ENCODE results near the gene NAA38.
"Not testable (repeated sequence)": the region's sequence is repeated elsewhere in the genome, so short reads cannot be mapped to it uniquely, and the experiment has no call there.

The NAA38 gene

GRCh38 chr17:7823581-7824001 is 33.8 kb downstream of the NAA38 start:
- Histone ChIP-seq H3K27me3 (ENCODE audit: low read depth) (no peaks in the 10 kb centered on the region), H3K4me1 (peaks cover 12% of the 10 kb centered on the region), H3K4me3 (no peak overlapping the region), H3K9me3 (no peaks in the 10 kb centered on the region), H3K36me3 (replicated peaks) (no peaks in the 10 kb centered on the region)
- no peak for DNase-seq (ENCODE audit: low spot score in 2 of 2)
- in situ Hi-C loops (cut with MboI; ENCODE audit: low sequenced_read_pairs) = no loop called here

- in situ Hi-C loops (cut with MboI; ENCODE audit: low sequenced_read_pairs) = no loop called here
- no peak for DNase-seq (ENCODE audit: low spot score in 2 of 2)
- Histone ChIP-seq H3K4me3 (no peak overlapping the region), H3K9me3 (no peaks in the 10 kb centered on the region), H3K27me3 (ENCODE audit: low read depth) (no peaks in the 10 kb centered on the region), H3K36me3 (replicated peaks) (no peaks in the 10 kb centered on the region), H3K4me1 (peaks cover 11% of the 10 kb centered on the region)
Observed at GRCh38 chr17:7822126-7822525, 35.2 kb downstream of the NAA38 start.

- H3K4me1 ChIP-seq = no peaks in the 10 kb centered on the region
- no peak for DNase-seq (ENCODE audit: low spot score in 2 of 2)
- H3K9me3 ChIP-seq = no peaks in the 10 kb centered on the region
- in situ Hi-C loops (cut with MboI; ENCODE audit: low sequenced_read_pairs) = no loop called here
- no peak overlapping the region for H3K4me3 ChIP-seq
- H3K27me3 ChIP-seq (ENCODE audit: low read depth) = no peaks in the 10 kb centered on the region
- no peaks in the 10 kb centered on the region for H3K36me3 ChIP-seq (replicated peaks)
Observed at GRCh38 chr17:7820231-7820630, 37.1 kb downstream of the NAA38 start.

- Histone ChIP-seq H3K4me1 (no peaks in the 10 kb centered on the region), H3K4me3 (no peak overlapping the region), H3K9me3 (no peaks in the 10 kb centered on the region), H3K27me3 (ENCODE audit: low read depth) (no peaks in the 10 kb centered on the region), H3K36me3 (replicated peaks) (no peaks in the 10 kb centered on the region)
- DNase-seq (ENCODE audit: low spot score in 2 of 2) = no peak
- in situ Hi-C loops (cut with MboI; ENCODE audit: low sequenced_read_pairs) = no loop called here
Observed at GRCh38 chr17:7818746-7819645, 38.4 kb downstream of the NAA38 start.

- Histone ChIP-seq H3K27me3 (ENCODE audit: low read depth) (no peaks in the 10 kb centered on the region), H3K4me1 (no peaks in the 10 kb centered on the region), H3K4me3 (no peak overlapping the region), H3K9me3 (no peaks in the 10 kb centered on the region), H3K36me3 (replicated peaks) (no peaks in the 10 kb centered on the region)
- in situ Hi-C loops (cut with MboI; ENCODE audit: low sequenced_read_pairs) = no loop called here
- no peak for DNase-seq (ENCODE audit: low spot score in 2 of 2)
Observed at GRCh38 chr17:7818026-7818425, 39.3 kb downstream of the NAA38 start.

- in situ Hi-C loops (cut with MboI; ENCODE audit: low sequenced_read_pairs) = no loop called here
- Histone ChIP-seq H3K9me3 (no peaks in the 10 kb centered on the region), H3K4me3 (no peak overlapping the region), H3K36me3 (replicated peaks) (no peaks in the 10 kb centered on the region), H3K4me1 (no peaks in the 10 kb centered on the region), H3K27me3 (ENCODE audit: low read depth) (no peaks in the 10 kb centered on the region)
- DNase-seq (ENCODE audit: low spot score in 2 of 2) = no peak
Observed at GRCh38 chr17:7817643-7817964, 39.8 kb downstream of the NAA38 start.

- Histone ChIP-seq H3K4me3 (no peak overlapping the region), H3K27me3 (ENCODE audit: low read depth) (no peaks in the 10 kb centered on the region), H3K9me3 (no peaks in the 10 kb centered on the region), H3K36me3 (replicated peaks) (no peaks in the 10 kb centered on the region), H3K4me1 (no peaks in the 10 kb centered on the region)
- in situ Hi-C loops (cut with MboI; ENCODE audit: low sequenced_read_pairs) = no loop called here
- no peak for DNase-seq (ENCODE audit: low spot score in 2 of 2)
Observed at GRCh38 chr17:7816926-7817642, 40.3 kb downstream of the NAA38 start.

- Histone ChIP-seq H3K4me1 (peaks cover 5% of the 10 kb centered on the region), H3K27me3 (ENCODE audit: low read depth) (no peaks in the 10 kb centered on the region), H3K4me3 (no peak overlapping the region), H3K9me3 (no peaks in the 10 kb centered on the region), H3K36me3 (replicated peaks) (no peaks in the 10 kb centered on the region)
- no peak for DNase-seq (ENCODE audit: low spot score in 2 of 2)
- in situ Hi-C loops (cut with MboI; ENCODE audit: low sequenced_read_pairs) = no loop called here
Observed at GRCh38 chr17:7814969-7815368, 42.4 kb downstream of the NAA38 start.

- no peak overlapping the region for H3K4me3 ChIP-seq
Observed at GRCh38 chr17:7811251-7811650, 46.1 kb downstream of the NAA38 start.

GRCh38 chr17:7809791-7810343 is 47.5 kb downstream of the NAA38 start:
- DNase-seq (ENCODE audit: low spot score in 2 of 2) = not testable (repeated sequence)

More at GRCh38 chr17:7811251-7811650, 46.1 kb downstream of the NAA38 start:
- in situ Hi-C loops (cut with MboI; ENCODE audit: low sequenced_read_pairs) = no loop called here
- H3K27me3 ChIP-seq (ENCODE audit: low read depth) = 0 out of 2 replicates have a peak, but pooled peaks cover 4% of the 10 kb centered on the region
- peaks cover 5% of the 10 kb centered on the region for H3K4me1 ChIP-seq
- no peaks in the 10 kb centered on the region for H3K9me3 ChIP-seq
- no peaks in the 10 kb centered on the region for H3K36me3 ChIP-seq (replicated peaks)
- DNase-seq (ENCODE audit: low spot score in 2 of 2) = peak in 1 of 2 experiments; percentile 12

GRCh38 chr17:7809086-7809790 is 48.1 kb downstream of the NAA38 start:
- peaks cover 5% of the 10 kb centered on the region for H3K4me1 ChIP-seq
- no peak overlapping the region for H3K4me3 ChIP-seq
- in situ Hi-C loops (cut with MboI; ENCODE audit: low sequenced_read_pairs) = no loop called here
- no peaks in the 10 kb centered on the region for H3K36me3 ChIP-seq (replicated peaks)
- DNase-seq (ENCODE audit: low spot score in 2 of 2) = no peak
- H3K27me3 ChIP-seq (ENCODE audit: low read depth) = 0 out of 2 replicates have a peak, but pooled peaks cover 4% of the 10 kb centered on the region
- H3K9me3 ChIP-seq = no peaks in the 10 kb centered on the region

More at GRCh38 chr17:7809791-7810343, 47.5 kb downstream of the NAA38 start:
- H3K9me3 ChIP-seq; H3K36me3 ChIP-seq (replicated peaks); H3K27me3 ChIP-seq (ENCODE audit: low read depth); H3K4me1 ChIP-seq; H3K4me3 ChIP-seq; in situ Hi-C loops (cut with MboI; ENCODE audit: low sequenced_read_pairs): not testable (repeated sequence)

GRCh38 chr17:7807206-7807605 is 50.2 kb downstream of the NAA38 start:
- in situ Hi-C loops (cut with MboI; ENCODE audit: low sequenced_read_pairs) = no loop called here
- 0 out of 2 replicates have a peak, but pooled peaks cover 4% of the 10 kb centered on the region for H3K27me3 ChIP-seq (ENCODE audit: low read depth)
- H3K9me3 ChIP-seq = no peaks in the 10 kb centered on the region
- DNase-seq (ENCODE audit: low spot score in 2 of 2) = no peak
- no peaks in the 10 kb centered on the region for H3K36me3 ChIP-seq (replicated peaks)
- H3K4me3 ChIP-seq = no peak overlapping the region
- H3K4me1 ChIP-seq = peaks cover 8% of the 10 kb centered on the region
